ENCODE results near the gene SPOCD1. TPM values are rescaled to one million over a fixed set of nuclear protein-coding genes. Genes with fewer than 3 reads are reported as not detected.

The SPOCD1 gene
- total and polyA plus RNA-seq, 2 donors from 2014 or later, result 0.22 to 0.98 TPM

DNA sequence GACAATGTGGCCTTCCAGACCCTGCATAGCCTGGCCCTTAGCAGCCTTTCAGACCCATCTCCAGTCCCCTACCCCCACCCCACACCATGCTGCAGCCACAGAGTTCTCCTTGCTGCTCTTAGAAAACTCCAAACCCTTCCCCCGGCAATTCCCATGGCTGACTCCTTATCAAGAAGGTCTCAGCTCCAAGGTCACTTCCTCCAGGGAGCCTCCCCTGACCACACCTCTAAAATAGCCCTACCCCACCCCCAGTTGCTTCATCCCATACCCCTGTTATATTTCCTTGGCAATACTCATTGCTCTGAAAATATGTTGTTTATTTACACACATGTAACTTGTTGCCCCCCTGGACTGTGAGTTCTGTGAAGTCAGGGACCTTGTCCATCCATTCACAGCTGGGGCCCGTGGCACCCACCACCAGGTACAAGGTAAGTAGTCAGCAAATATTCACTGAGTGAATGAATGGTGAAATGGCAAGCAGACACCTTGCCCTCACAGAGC, 47.4 kb downstream of the SPOCD1 start:
- H3K9me3 ChIP-seq (ENCODE audit: control insufficient read depth in 2 of 3, insufficient read depth in 1 of 3, low read length in 3 of 3), result no peaks in the 10 kb centered on the region
- DNase-seq (no peak), FAIRE-seq (no peak)
- no peak overlapping the region for H3K9ac ChIP-seq (ENCODE audit: low read length in 3 of 3)
- H3K27ac ChIP-seq (ENCODE audit: low read depth in 2 of 2, low read length in 2 of 2), result no peak overlapping the region
- H3K36me3 ChIP-seq (ENCODE audit: control insufficient read depth in 2 of 3, insufficient read depth in 3 of 3, low read length in 3 of 3), result no peaks in the 10 kb centered on the region
- peaks cover 0 to 12% (median 0%) of the 10 kb centered on the region in 3 donors for H3K4me1 ChIP-seq (ENCODE audit: control insufficient read depth in 2 of 3, insufficient read depth in 2 of 3, low read depth in 1 of 3, low read length in 3 of 3)
- H3K27me3 ChIP-seq (ENCODE audit: control insufficient read depth, insufficient read depth, low read length), result peaks cover 14% of the 10 kb centered on the region
- intact Hi-C loops (cut with DNase I), result no loop called here
- TF ChIP-seq, protein P1, sequence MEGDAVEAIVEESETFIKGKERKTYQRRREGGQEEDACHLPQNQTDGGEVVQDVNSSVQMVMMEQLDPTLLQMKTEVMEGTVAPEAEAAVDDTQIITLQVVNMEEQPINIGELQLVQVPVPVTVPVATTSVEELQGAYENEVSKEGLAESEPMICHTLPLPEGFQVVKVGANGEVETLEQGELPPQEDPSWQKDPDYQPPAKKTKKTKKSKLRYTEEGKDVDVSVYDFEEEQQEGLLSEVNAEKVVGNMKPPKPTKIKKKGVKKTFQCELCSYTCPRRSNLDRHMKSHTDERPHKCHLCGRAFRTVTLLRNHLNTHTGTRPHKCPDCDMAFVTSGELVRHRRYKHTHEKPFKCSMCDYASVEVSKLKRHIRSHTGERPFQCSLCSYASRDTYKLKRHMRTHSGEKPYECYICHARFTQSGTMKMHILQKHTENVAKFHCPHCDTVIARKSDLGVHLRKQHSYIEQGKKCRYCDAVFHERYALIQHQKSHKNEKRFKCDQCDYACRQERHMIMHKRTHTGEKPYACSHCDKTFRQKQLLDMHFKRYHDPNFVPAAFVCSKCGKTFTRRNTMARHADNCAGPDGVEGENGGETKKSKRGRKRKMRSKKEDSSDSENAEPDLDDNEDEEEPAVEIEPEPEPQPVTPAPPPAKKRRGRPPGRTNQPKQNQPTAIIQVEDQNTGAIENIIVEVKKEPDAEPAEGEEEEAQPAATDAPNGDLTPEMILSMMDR (IDR thresholded peaks at IDR 0.05; ENCODE audit: borderline replicate concordance, extremely low read depth, insufficient read depth), result no peak
- H3K4me3 ChIP-seq (ENCODE audit: low read length in 3 of 3), result no peak overlapping the region

DNA sequence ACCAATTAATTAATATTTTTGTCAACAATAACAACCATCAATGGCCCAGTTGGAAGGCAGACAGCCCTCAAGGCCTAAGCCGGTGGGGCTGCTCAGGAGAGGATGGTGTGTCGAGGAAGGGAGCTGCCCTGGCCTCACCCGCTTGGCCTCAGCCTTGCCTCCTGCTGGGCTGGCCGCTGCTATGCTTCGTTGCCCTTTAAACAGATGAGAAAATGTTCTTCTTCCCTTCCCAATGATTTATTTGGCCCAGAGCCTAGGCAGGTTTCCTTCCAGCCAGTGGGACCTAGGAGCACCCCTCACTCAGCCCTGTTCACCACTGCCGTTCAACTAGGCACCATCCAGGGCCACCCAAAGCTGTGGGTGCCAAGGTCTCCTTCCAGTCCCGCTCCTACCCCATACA, 48.6 kb downstream of the SPOCD1 start:
- Histone ChIP-seq H3K4me3 (ENCODE audit: low read length in 3 of 3) (no peak overlapping the region), H3K27ac (ENCODE audit: low read depth in 2 of 2, low read length in 2 of 2) (no peak overlapping the region), H3K27me3 (ENCODE audit: control insufficient read depth, insufficient read depth, low read length) (peaks cover 5% of the 10 kb centered on the region), H3K9ac (ENCODE audit: low read length in 3 of 3) (no peak overlapping the region), H3K36me3 (ENCODE audit: control insufficient read depth in 2 of 3, insufficient read depth in 3 of 3, low read length in 3 of 3) (no peaks in the 10 kb centered on the region), H3K4me1 (ENCODE audit: control insufficient read depth in 2 of 3, insufficient read depth in 2 of 3, low read depth in 1 of 3, low read length in 3 of 3) (peaks cover 0 to 11% (median 0%) of the 10 kb centered on the region in 3 donors), H3K9me3 (ENCODE audit: control insufficient read depth in 2 of 3, insufficient read depth in 1 of 3, low read length in 3 of 3) (no peaks in the 10 kb centered on the region)
- FAIRE-seq (no peak), DNase-seq (peak in 2 of 5 donors; percentile 56 to 57)
- TF ChIP-seq, protein P1 (IDR thresholded peaks at IDR 0.05; ENCODE audit: borderline replicate concordance, extremely low read depth, insufficient read depth), result no peak
- intact Hi-C loops (cut with DNase I), result no loop called here

DNA sequence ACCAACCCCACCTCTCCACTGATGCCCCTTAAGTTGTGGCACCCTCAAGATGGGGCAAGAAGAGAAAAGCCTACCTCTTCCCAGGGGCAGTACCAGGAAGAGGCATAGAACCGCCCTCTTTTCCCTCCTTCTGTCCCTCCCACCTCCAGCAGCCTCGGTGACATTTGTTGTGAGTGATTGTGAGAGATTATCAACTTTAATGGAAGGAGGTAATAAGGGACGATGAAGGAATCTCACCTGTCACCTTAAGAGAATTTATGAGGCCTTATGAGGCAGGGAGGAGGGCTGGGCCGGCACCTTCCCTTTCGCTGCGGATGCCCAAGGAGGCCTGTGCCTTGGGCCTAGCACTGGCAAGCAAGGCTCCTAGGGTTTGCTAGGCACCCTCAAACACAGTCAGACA, 50.3 kb downstream of the SPOCD1 start:
- Histone ChIP-seq H3K9ac (ENCODE audit: low read length in 3 of 3) (no peak overlapping the region), H3K4me3 (ENCODE audit: low read length in 3 of 3) (no peak overlapping the region), H3K27ac (ENCODE audit: low read depth in 2 of 2, low read length in 2 of 2) (no peak overlapping the region), H3K36me3 (ENCODE audit: control insufficient read depth in 2 of 3, insufficient read depth in 3 of 3, low read length in 3 of 3) (no peaks in the 10 kb centered on the region), H3K9me3 (ENCODE audit: control insufficient read depth in 2 of 3, insufficient read depth in 1 of 3, low read length in 3 of 3) (no peaks in the 10 kb centered on the region), H3K27me3 (ENCODE audit: control insufficient read depth, insufficient read depth, low read length) (no peaks in the 10 kb centered on the region), H3K4me1 (ENCODE audit: control insufficient read depth in 2 of 3, insufficient read depth in 2 of 3, low read depth in 1 of 3, low read length in 3 of 3) (peaks cover 0 to 14% (median 0%) of the 10 kb centered on the region in 3 donors)
- intact Hi-C loops (cut with DNase I), result no loop called here
- DNase-seq, result no peak
- FAIRE-seq, result no peak
- TF ChIP-seq, protein P1 (IDR thresholded peaks at IDR 0.05; ENCODE audit: borderline replicate concordance, extremely low read depth, insufficient read depth), result no peak

DNA sequence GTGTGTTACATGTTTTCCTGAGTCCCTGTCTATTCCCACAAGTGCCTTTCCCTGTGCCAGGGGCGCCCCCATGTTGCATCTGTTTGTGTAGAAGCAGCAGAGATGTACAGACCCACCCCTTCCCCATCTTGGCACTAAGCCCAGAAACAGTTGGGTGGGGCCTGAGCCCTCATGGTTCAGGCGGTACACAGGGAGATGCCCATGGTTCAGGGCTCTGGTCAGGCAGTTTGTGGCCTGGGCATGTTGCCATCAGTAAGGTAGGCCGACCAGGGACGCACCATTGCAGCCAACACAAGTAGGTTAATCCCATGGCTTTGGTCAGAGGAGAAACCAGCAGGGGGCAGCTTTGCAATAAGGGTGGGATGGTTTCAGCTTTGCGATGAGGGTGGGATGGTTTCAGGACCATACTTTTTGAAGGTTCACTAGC, 50.8 kb downstream of the SPOCD1 start:
- Histone ChIP-seq H3K27me3 (ENCODE audit: control insufficient read depth, insufficient read depth, low read length) (no peaks in the 10 kb centered on the region), H3K4me3 (ENCODE audit: low read length in 3 of 3) (peak overlapping the region in 1 of 3 donors; percentile 30)

More for the DNA sequence above, 50.8 kb downstream of the SPOCD1 start:
- DNase-seq (peak in 3 of 5 donors; percentile 46 to 78 (median 73)), FAIRE-seq (no peak)
- Histone ChIP-seq H3K27ac (ENCODE audit: low read depth in 2 of 2, low read length in 2 of 2) (no peak overlapping the region), H3K9me3 (ENCODE audit: control insufficient read depth in 2 of 3, insufficient read depth in 1 of 3, low read length in 3 of 3) (no peaks in the 10 kb centered on the region), H3K9ac (ENCODE audit: low read length in 3 of 3) (no peak overlapping the region), H3K36me3 (ENCODE audit: control insufficient read depth in 2 of 3, insufficient read depth in 3 of 3, low read length in 3 of 3) (no peaks in the 10 kb centered on the region), H3K4me1 (ENCODE audit: control insufficient read depth in 2 of 3, insufficient read depth in 2 of 3, low read depth in 1 of 3, low read length in 3 of 3) (peaks cover 0 to 14% (median 0%) of the 10 kb centered on the region in 3 donors)
- intact Hi-C loops (cut with DNase I), result no loop called here
- TF ChIP-seq, protein P1 (IDR thresholded peaks at IDR 0.05; ENCODE audit: borderline replicate concordance, extremely low read depth, insufficient read depth), result no peak

Measured in kidney (tissue), 14 donors.